ENCODE results near the gene NAAA. TPM values are rescaled to one million over a fixed set of nuclear protein-coding genes. Genes with fewer than 3 reads are reported as not detected.

NAAA gene
- total and polyA plus RNA-seq, 2 of the 13 experiments (the other 11 are each of a cell fraction or from before 2014, with no cell fraction given): 22.4 to 24.6 TPM

- TF ChIP-seq UBTF (CRISPR knock-in tag; IDR thresholded peaks at IDR 0.05) (peak; percentile 98), ZBTB20 (CRISPR knock-in tag; IDR thresholded peaks at IDR 0.05; ENCODE audit: borderline replicate concordance, low read depth) (no peak), ARID2 (CRISPR knock-in tag; IDR thresholded peaks at IDR 0.05; ENCODE audit: borderline replicate concordance) (0 out of 2 replicates have a peak, but pooled peaks have one; percentile 12), BRCA1 (CRISPR knock-in tag; IDR thresholded peaks at IDR 0.05) (no peak), ZBED4 (CRISPR knock-in tag; IDR thresholded peaks at IDR 0.05; ENCODE audit: borderline replicate concordance) (peak; percentile 72; the same call in 1 of the 2 replicates), HMGXB3 (CRISPR knock-in tag; IDR thresholded peaks at IDR 0.05; ENCODE audit: borderline replicate concordance) (no peak), ZNF260 (CRISPR knock-in tag; IDR thresholded peaks at IDR 0.05; ENCODE audit: borderline replicate concordance, low read depth) (no peak), ZBTB49 (CRISPR knock-in tag; IDR thresholded peaks at IDR 0.05; ENCODE audit: borderline replicate concordance) (no peak), MNT (IDR thresholded peaks at IDR 0.05) (no peak), MED13 (CRISPR knock-in tag; IDR thresholded peaks at IDR 0.05) (0 out of 2 replicates have a peak, but pooled peaks have one; percentile 3), HNRNPK (IDR thresholded peaks at IDR 0.05; ENCODE audit: low read depth, low read length, poor library complexity, severe bottlenecking) (no peak), KLF9 (CRISPR knock-in tag; IDR thresholded peaks at IDR 0.05; ENCODE audit: low read depth) (no peak), ZNF577 (CRISPR knock-in tag; IDR thresholded peaks at IDR 0.05; ENCODE audit: borderline replicate concordance, low read depth) (no peak)
Measured at GRCh38 chr4:75940692-75941253, at the start of gene NAAA (continued).

Measured in HepG2 (cell line).